Pancreas (tissue), 10 donors: ENCODE measurements around the gene STXBP4. TPM values are rescaled to one million over a fixed set of nuclear protein-coding genes. Genes with fewer than 3 reads are reported as not detected.

ENCODE experiments used
- ATAC-seq, 4 donors: fragments of 200-7000 bp; cut with Tn5 transposase; one replicate each; pipeline versions ENCODE4 v1.8.0 to v1.9.1; 2020; ENCODE audit warnings: mild to moderate bottlenecking in 4 of 4, moderate library complexity in 4 of 4
- DNase-seq, 6 donors: peaks; one replicate each; pipeline ENCODE4 v3.0.0-alpha.2; 2020
- FAIRE-seq: peaks from 2 replicates; lab custom pipeline; 2012; peaks lifted over from hg19 to GRCh38; lab: Jason Lieb, UNC
- H3K27ac ChIP-seq, 4 donors: fragments of 200-600 bp; sonication (generic); 1 replicate in 3 of 4; 2 replicates in 1 of 4; pipeline versions ENCODE4 v1.5.0 to v1.8.0; 2020
- H3K27me3 ChIP-seq, 4 donors: fragments of 200-600 bp; one replicate each; pipeline ENCODE4 v1.8.0; 2021
- H3K36me3 ChIP-seq, 3 donors: fragments of 200-600 bp; sonication (generic) in 1 of 3; one replicate each; pipeline versions ENCODE4 v1.5.0 to v1.8.0; 2020 to 2021
- H3K4me1 ChIP-seq, 3 donors: fragments of 200-600 bp; one replicate each; pipeline ENCODE4 v1.8.0; 2021
- H3K4me3 ChIP-seq, 4 donors: fragments of 200-600 bp; sonication (generic) in 2 of 4; one replicate each; pipeline versions ENCODE4 v1.5.0 to v1.8.0; 2020 to 2021
- H3K9me3 ChIP-seq, 4 donors: fragments of 200-600 bp; one replicate each; pipeline ENCODE4 v1.8.0; 2021
- CTCF ChIP-seq, 4 donors: fragments of 200-600 bp; sonication (generic) in 3 of 4; IDR thresholded peaks; one replicate each; pipeline versions ENCODE4 v1.5.0 to v1.8.0; 2021; ENCODE audit warnings: antibody characterized with exemption in 4 of 4
- WGBS, 2 donors: extraction: QIAGEN DNeasy Blood & Tissue Kit; methylation state at CpG; one replicate each; pipeline ENCODE4 v1.1.7; 2013; 5-methylcytosine and 5-hydroxymethylcytosine counted together
- intact Hi-C, 3 donors: fragments of 100-400 bp; cut with DNase I; formaldehyde crosslinking; loops; one replicate each; pipeline versions ENCODE4 v1.11.1 to v1.14.2; 2022
- polyA plus RNA-seq, 2 donors: library from polyadenylated mRNA; stranded (reverse); fragments of 200-250 nt; gene quantifications; one replicate each; pipeline ENCODE4 v1.2.3, GENCODE V29; 2013
- total RNA-seq, 6 donors: library from RNA; stranded (reverse); fragmentation: NEBNext Ultra II Directional in 4 of 6; extraction: Animal tissue kit (Norgen Biotek cat#: 25700) in 4 of 6; gene quantifications; one replicate each; pipeline versions ENCODE4 v1.2.1 to v1.2.4, GENCODE V29; 2021 to 2023
- donor health status: healthy with polysubstance abuse.
- donor health status: DM: no; HTN: no; CAD: no; lungs with moderate emphysema.
- donor health status: DM: no; HTN: no; CAD: no.
- donor health status: control.
- donor health status: control.
- donor health status: Bipolar disorder and iron deficiency.
- donor health status: DM: yes; HTN: yes; CAD: no.
- donor health status: DM: no; HTN: no; CAD: no.
- donor health status: DM: no; HTN: no; CAD: no.
- donor health status: DM: yes; HTN: yes; CAD: no.

STXBP4 gene
- total and polyA plus RNA-seq, 8 donors = 0.72 to 12.6 (median 5.4) TPM

- no peak for TF ChIP-seq CTCF (IDR thresholded peaks at IDR 0.05)
- intact Hi-C loops = no loop called here
- no peaks in the 10 kb centered on the region for H3K9me3 ChIP-seq
- no peak for ATAC-seq
- no peak for FAIRE-seq
- no peak overlapping the region for H3K27ac ChIP-seq
- no peak overlapping the region for H3K4me3 ChIP-seq
- WGBS, 2 donors = 72 to 84% methylated on average over 6 of the region's 6 CpGs
- no peaks in the 10 kb centered on the region for H3K27me3 ChIP-seq
- H3K4me1 ChIP-seq = no peaks in the 10 kb centered on the region
- DNase-seq = no peak
- H3K36me3 ChIP-seq = no peaks in the 10 kb centered on the region
Observed at GRCh38 chr17:55175788-55176427, 207.3 kb downstream of the STXBP4 start.

DNA sequence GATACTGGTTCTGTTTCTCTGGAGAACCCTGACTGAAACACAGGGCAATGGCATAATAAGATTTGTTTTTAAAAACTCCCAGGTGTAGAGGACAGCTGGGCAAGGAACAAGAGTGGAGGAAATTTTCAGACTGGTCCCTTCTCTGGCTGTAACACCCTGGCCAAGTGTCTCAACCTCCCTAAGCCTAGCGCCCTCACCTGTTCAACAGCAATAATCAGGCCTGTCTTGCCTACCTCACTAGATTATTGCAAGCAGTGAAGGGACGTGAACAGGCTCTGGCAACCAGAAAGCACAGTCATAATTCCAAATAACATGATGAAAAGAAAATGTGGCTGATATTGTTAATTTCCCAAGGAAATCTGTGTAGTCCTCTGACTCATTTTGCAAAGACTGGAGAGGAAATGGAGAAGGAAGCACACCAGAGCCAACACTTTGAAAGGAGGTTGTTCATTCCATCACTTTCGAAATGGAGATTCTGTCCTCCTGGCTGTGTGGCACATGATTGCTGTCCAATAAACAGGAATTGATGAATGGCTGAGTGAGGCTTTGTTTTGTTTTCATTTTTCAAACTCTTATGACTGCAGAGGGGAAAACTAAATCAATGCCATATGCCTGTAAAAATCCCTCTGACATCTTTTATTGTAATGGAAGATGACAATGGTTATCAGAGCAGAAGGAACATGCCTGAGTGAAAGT, 208.7 kb downstream of the STXBP4 start:
- no peak overlapping the region for H3K4me3 ChIP-seq
- H3K27me3 ChIP-seq = no peaks in the 10 kb centered on the region
- H3K9me3 ChIP-seq = no peaks in the 10 kb centered on the region
- WGBS, 2 donors = 53 to 55% methylated on average over 3 of the region's 3 CpGs
- DNase-seq (no peak), ATAC-seq (peak in 2 of 4 donors; percentile 39 to 44), FAIRE-seq (no peak)
- H3K4me1 ChIP-seq = no peaks in the 10 kb centered on the region
- no peaks in the 10 kb centered on the region for H3K36me3 ChIP-seq
- H3K27ac ChIP-seq = no peak overlapping the region
- intact Hi-C loops = no loop called here
- TF ChIP-seq CTCF (IDR thresholded peaks at IDR 0.05) = no peak

DNA sequence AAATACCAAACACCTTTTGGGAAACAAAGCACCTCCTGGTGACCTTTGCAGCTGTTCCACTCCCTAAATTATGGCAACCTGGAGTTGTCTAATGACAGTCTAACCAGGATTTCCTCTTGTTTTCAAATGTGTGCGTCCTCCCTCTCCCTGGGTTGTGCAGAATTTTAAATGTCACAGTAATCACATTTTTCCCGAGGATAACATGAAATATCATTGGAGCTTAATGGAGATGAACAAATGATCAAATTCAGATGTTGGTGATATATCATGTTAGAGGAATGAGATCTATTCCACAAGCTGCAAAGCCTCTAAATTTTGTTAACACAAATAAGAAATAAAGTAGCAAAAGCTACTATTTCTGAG, 209.3 kb downstream of the STXBP4 start:
- 67 to 81% methylated on average over 2 of the region's 2 CpGs for WGBS, 2 donors
- no peak for FAIRE-seq

GRCh38 chr17:55186937-55187770, 218.6 kb downstream of the STXBP4 start:
- ATAC-seq (no peak), FAIRE-seq (no peak), DNase-seq (no peak)
- intact Hi-C loops = no loop called here
- H3K9me3 ChIP-seq = no peaks in the 10 kb centered on the region
- H3K4me1 ChIP-seq = no peaks in the 10 kb centered on the region
- no peak overlapping the region for H3K27ac ChIP-seq
- H3K27me3 ChIP-seq = no peaks in the 10 kb centered on the region
- 69 to 78% methylated on average over 8 of the region's 8 CpGs for WGBS, 2 donors
- no peak for TF ChIP-seq CTCF (IDR thresholded peaks at IDR 0.05)
- no peak overlapping the region for H3K4me3 ChIP-seq
- no peaks in the 10 kb centered on the region for H3K36me3 ChIP-seq

More for the DNA sequence above, 209.3 kb downstream of the STXBP4 start:
- DNase-seq (no peak), ATAC-seq (no peak)
- H3K4me1 ChIP-seq = no peaks in the 10 kb centered on the region
- TF ChIP-seq CTCF (IDR thresholded peaks at IDR 0.05) = no peak
- intact Hi-C loops = no loop called here
- H3K27me3 ChIP-seq = no peaks in the 10 kb centered on the region
- no peak overlapping the region for H3K27ac ChIP-seq
- H3K36me3 ChIP-seq = no peaks in the 10 kb centered on the region
- H3K9me3 ChIP-seq = no peaks in the 10 kb centered on the region
- H3K4me3 ChIP-seq = no peak overlapping the region
